HEK293 (cell line): ENCODE data around the gene ARHGAP26.

Source experiments
- CTCF ChIA-PET: fragments of 350-600 bp; formaldehyde crosslinking; extraction: SDS; loops from one replicate; lab custom pipeline; 2021; ENCODE audit warnings: antibody characterized with exemption; lab: Yijun Ruan, JAX
- POLR2A ChIA-PET: fragments of 300-600 bp; formaldehyde crosslinking; extraction: SDS; loops from one replicate; lab custom pipeline; 2020; ENCODE audit warnings: antibody characterized with exemption, inconsistent platforms; lab: Yijun Ruan, JAX
- H3K27ac ChIP-seq: fragments of 200-500 bp; sonication (Bioruptor generic); 2 replicates; pipeline ENCODE4 v1.5.1; 2014; ENCODE audit warnings: low read depth, low read length, control low read depth, inconsistent platforms; ENCODE audit errors: extremely low read depth
- H3K36me3 ChIP-seq, 2 experiments: fragments of 200-500 bp in 1 of 2; sonication (Bioruptor generic) in 1 of 2; 1 replicate in 1 of 2; 2 replicates in 1 of 2; pipeline ENCODE4 v1.5.1; 2014 to 2017; ENCODE audit warnings: inconsistent platforms in 2 of 2, low read length in 2 of 2; ENCODE audit not compliant: control insufficient read depth in 2 of 2, insufficient read depth in 1 of 2
- H3K4me1 ChIP-seq: fragments of 200-500 bp; sonication (Bioruptor generic); 2 replicates; pipeline ENCODE4 v1.5.1; 2014; ENCODE audit warnings: mild to moderate bottlenecking, low read length, inconsistent platforms; ENCODE audit not compliant: control insufficient read depth, insufficient read depth
- H3K4me3 ChIP-seq: 2 replicates; pipeline ENCODE4 v1.5.1; 2011; ENCODE audit warnings: low read depth, mild to moderate bottlenecking, control low read depth, low read length, moderate library complexity
- H3K9me3 ChIP-seq: fragments of 200-500 bp; sonication (Bioruptor generic); 2 replicates; pipeline ENCODE4 v1.5.1; 2014; ENCODE audit warnings: low read depth, low read length, inconsistent platforms; ENCODE audit not compliant: control insufficient read depth, insufficient read depth
- GLI4 ChIP-seq: fragments of 450-650 bp; formaldehyde crosslinking; IDR thresholded peaks from 2 replicates; pipeline ENCODE4 v1.5.1; 2016; ENCODE audit warnings: missing biosample characterization, missing genetic modification characterization
- KLF8 ChIP-seq: fragments of 450-650 bp; formaldehyde crosslinking; IDR thresholded peaks from 2 replicates; pipeline ENCODE4 v1.5.1; 2016; ENCODE audit warnings: missing biosample characterization, missing genetic modification characterization
- MEIS1 ChIP-seq: sonication (generic); formaldehyde crosslinking; IDR thresholded peaks from 2 replicates; pipeline ENCODE4 v1.8.1; 2022; ENCODE audit warnings: missing genetic modification reagents, mild to moderate bottlenecking, borderline replicate concordance
- SP2 ChIP-seq: fragments of 450-650 bp; formaldehyde crosslinking; IDR thresholded peaks from 2 replicates; pipeline ENCODE4 v1.5.1; 2016; ENCODE audit warnings: missing biosample characterization, missing genetic modification characterization
- SP7 ChIP-seq: fragments of 450-650 bp; formaldehyde crosslinking; IDR thresholded peaks from 2 replicates; pipeline ENCODE4 v1.5.1; 2016; ENCODE audit warnings: missing biosample characterization, missing genetic modification characterization
- YY1 ChIP-seq: fragments of 450-650 bp; formaldehyde crosslinking; IDR thresholded peaks from 2 replicates; pipeline ENCODE4 v1.5.1; 2018; ENCODE audit warnings: missing biosample characterization, missing genetic modification characterization
- ZBTB26 ChIP-seq: fragments of 450-650 bp; formaldehyde crosslinking; optimal IDR thresholded peaks from 2 replicates; pipeline ENCODE3; 2016; ENCODE audit warnings: missing biosample characterization, mild to moderate bottlenecking, missing genetic modification characterization
- ZFHX2 ChIP-seq: fragments of 450-650 bp; formaldehyde crosslinking; conservative IDR thresholded peaks from 2 replicates; pipeline ENCODE4 v1.5.1; 2016; ENCODE audit warnings: missing biosample characterization, missing genetic modification characterization
- ZNF112 ChIP-seq: fragments of 450-650 bp; formaldehyde crosslinking; IDR thresholded peaks from 2 replicates; pipeline ENCODE4 v1.5.0; 2017; ENCODE audit warnings: missing biosample characterization, missing genetic modification characterization
- ZNF16 ChIP-seq: fragments of 450-650 bp; formaldehyde crosslinking; IDR thresholded peaks from 2 replicates; pipeline ENCODE4 v1.5.1; 2016; ENCODE audit warnings: low read depth, missing biosample characterization, missing genetic modification characterization
- ZNF202 ChIP-seq: fragments of 450-650 bp; formaldehyde crosslinking; IDR thresholded peaks from 2 replicates; pipeline ENCODE4 v1.5.1; 2016; ENCODE audit warnings: missing biosample characterization, missing genetic modification characterization, borderline replicate concordance
- ZNF214 ChIP-seq: fragments of 450-650 bp; formaldehyde crosslinking; IDR thresholded peaks from 2 replicates; pipeline ENCODE4 v1.5.1; 2017; ENCODE audit warnings: missing biosample characterization, mild to moderate bottlenecking, missing genetic modification characterization, borderline replicate concordance
- ZNF280C ChIP-seq: fragments of 450-650 bp; formaldehyde crosslinking; IDR thresholded peaks from 2 replicates; pipeline ENCODE4 v1.5.1; 2016; ENCODE audit warnings: missing biosample characterization, missing genetic modification characterization
- ZNF37A ChIP-seq: fragments of 450-650 bp; IDR thresholded peaks from 2 replicates; pipeline ENCODE4 v1.5.1; 2018; ENCODE audit warnings: missing biosample characterization, missing genetic modification characterization
- ZNF391 ChIP-seq: fragments of 450-650 bp; formaldehyde crosslinking; IDR thresholded peaks from 2 replicates; pipeline ENCODE4 v1.5.1; 2016; ENCODE audit warnings: low read depth, missing biosample characterization, missing genetic modification characterization, borderline replicate concordance
- ZNF404 ChIP-seq: fragments of 450-650 bp; formaldehyde crosslinking; IDR thresholded peaks from 2 replicates; pipeline ENCODE4 v1.5.1; 2017; ENCODE audit warnings: missing biosample characterization, missing genetic modification characterization
- ZNF48 ChIP-seq: fragments of 450-650 bp; formaldehyde crosslinking; IDR thresholded peaks from 2 replicates; pipeline ENCODE4 v1.5.1; 2016; ENCODE audit warnings: missing biosample characterization, missing genetic modification characterization
- ZNF501 ChIP-seq: fragments of 450-650 bp; formaldehyde crosslinking; IDR thresholded peaks from 2 replicates; pipeline ENCODE4 v1.5.1; 2016; ENCODE audit warnings: missing biosample characterization, missing genetic modification characterization
- ZNF513 ChIP-seq: fragments of 450-650 bp; IDR thresholded peaks from 2 replicates; pipeline ENCODE4 v1.5.1; 2018; ENCODE audit warnings: missing biosample characterization, missing genetic modification characterization
- ZNF747 ChIP-seq: fragments of 450-650 bp; formaldehyde crosslinking; IDR thresholded peaks from 2 replicates; pipeline ENCODE4 v1.5.1; 2016; ENCODE audit warnings: missing biosample characterization, missing genetic modification characterization
- ZNF785 ChIP-seq: fragments of 450-650 bp; formaldehyde crosslinking; IDR thresholded peaks from 2 replicates; pipeline ENCODE4 v1.5.1; 2016; ENCODE audit warnings: missing biosample characterization, missing genetic modification characterization

ARHGAP26 gene

GRCh38 chr5:143003328-143003636 lies 233.1 kb downstream of the ARHGAP26 start:
- Histone ChIP-seq H3K27ac (no peak overlapping the region), H3K9me3 (no peaks in the 10 kb centered on the region), H3K4me1 (no peaks in the 10 kb centered on the region), H3K36me3 (no peaks in the 10 kb centered on the region), H3K4me3 (no peak overlapping the region)
- ChIA-PET POLR2A (no interaction called here), CTCF (interaction anchor here (0.6 to 2.2 kb wide), 14 partner anchors 11 to 1871 kb away, joined by 3 to 14 read pairs (median 4); no protein-coding TSS in a partner anchor)
- TF ChIP-seq ZNF513 (no peak), ZNF391 (tag by site-specific recombination) (no peak), ZNF202 (tag by site-specific recombination) (no peak), ZFHX2 (tag by site-specific recombination) (no peak), ZNF112 (no peak), ZNF48 (tag by site-specific recombination) (no peak), KLF8 (no peak), ZNF785 (tag by site-specific recombination) (no peak), YY1 (no peak), ZNF404 (tag by site-specific recombination) (no peak), SP7 (no peak), MEIS1 (CRISPR knock-in tag) (no peak), ZNF280C (tag by site-specific recombination) (no peak), GLI4 (no peak), ZBTB26 (no peak)
- TF ChIP-seq, all 188 proteins: peak for 0

GRCh38 chr5:143004361-143005145 lies 234.4 kb downstream of the ARHGAP26 start:
- CTCF ChIA-PET: interaction anchor here (0.6 to 2.2 kb wide), 6 partner anchors 9 to 963 kb away, joined by 3 to 14 read pairs (median 3); no protein-coding TSS in a partner anchor
- no peaks in the 10 kb centered on the region; the same call in 1 of the 2 replicates for H3K4me1 ChIP-seq
- no peaks in the 10 kb centered on the region for H3K36me3 ChIP-seq
- no peak overlapping the region for H3K4me3 ChIP-seq
- no peak for TF ChIP-seq ZNF747 (tag by site-specific recombination)
- TF ChIP-seq ZNF501 (tag by site-specific recombination): no peak
- TF ChIP-seq ZNF37A (tag by site-specific recombination): no peak
- no peak for TF ChIP-seq ZNF16
- no peak for TF ChIP-seq ZNF214
- TF ChIP-seq SP2 (tag by site-specific recombination): no peak
- H3K27ac ChIP-seq: no peak overlapping the region
- no peaks in the 10 kb centered on the region for H3K9me3 ChIP-seq
- POLR2A ChIA-PET: no interaction called here
